Naive B cell (primary cell): ENCODE results near the gene PTPRT. TPM values are rescaled to one million over a fixed set of nuclear protein-coding genes. Genes with fewer than 3 reads are reported as not detected.

Source experiments
- ATAC-seq, 2 donors: fragments of 150-1000 bp; cut with Tn5 transposase; 2 replicates each; pipeline ENCODE4 v1.10.0; 2021; ENCODE audit warnings: low read depth in 2 of 2, mild to moderate bottlenecking in 2 of 2, moderate library complexity in 2 of 2
- DNase-seq: peaks from one replicate; pipeline ENCODE4 v3.0.0; 2022
- H3K27ac Mint-ChIP-seq, 6 donors: one replicate each; pipeline ENCODE4 v1.8.0; 2020 to 2022; ENCODE audit warnings: mild to moderate bottlenecking in 6 of 6, mixed read lengths in 6 of 6, moderate library complexity in 5 of 6, inconsistent platforms in 2 of 6
- H3K27me3 Mint-ChIP-seq, 3 donors: one replicate each; pipeline ENCODE4 v1.8.0; 2021 to 2022; ENCODE audit warnings: mixed read lengths in 3 of 3, mild to moderate bottlenecking in 1 of 3
- H3K36me3 Mint-ChIP-seq, 2 donors: one replicate each; pipeline ENCODE4 v1.8.0; 2020 to 2022; ENCODE audit warnings: mixed read lengths in 2 of 2, inconsistent platforms in 1 of 2, mild to moderate bottlenecking in 1 of 2
- H3K4me1 Mint-ChIP-seq, 3 donors: one replicate each; pipeline ENCODE4 v1.8.0; 2020 to 2022; ENCODE audit warnings: mixed read lengths in 3 of 3, inconsistent platforms in 1 of 3, mild to moderate bottlenecking in 1 of 3, moderate library complexity in 1 of 3
- H3K4me3 Mint-ChIP-seq, 8 donors: one replicate each; pipeline ENCODE4 v1.8.0; 2020 to 2022; ENCODE audit warnings: mild to moderate bottlenecking in 8 of 8, mixed read lengths in 8 of 8, moderate library complexity in 8 of 8, inconsistent platforms in 2 of 8
- H3K9me3 Mint-ChIP-seq, 7 donors: one replicate each; pipeline ENCODE4 v1.8.0; 2020 to 2022; ENCODE audit warnings: mixed read lengths in 7 of 7, mild to moderate bottlenecking in 5 of 7, inconsistent platforms in 2 of 7, moderate library complexity in 1 of 7
- polyA plus RNA-seq, 6 donors: library from polyadenylated mRNA; unstranded; fragments of 300-500 nt; fragmentation: Illumina TruSeq; gene quantifications; one replicate each; pipeline ENCODE4 v1.2.3, GENCODE V29; 2021; ENCODE audit warnings: low read depth in 6 of 6

The PTPRT gene
- polyA plus RNA-seq, 6 donors from 2014 or later, result not detected

DNA sequence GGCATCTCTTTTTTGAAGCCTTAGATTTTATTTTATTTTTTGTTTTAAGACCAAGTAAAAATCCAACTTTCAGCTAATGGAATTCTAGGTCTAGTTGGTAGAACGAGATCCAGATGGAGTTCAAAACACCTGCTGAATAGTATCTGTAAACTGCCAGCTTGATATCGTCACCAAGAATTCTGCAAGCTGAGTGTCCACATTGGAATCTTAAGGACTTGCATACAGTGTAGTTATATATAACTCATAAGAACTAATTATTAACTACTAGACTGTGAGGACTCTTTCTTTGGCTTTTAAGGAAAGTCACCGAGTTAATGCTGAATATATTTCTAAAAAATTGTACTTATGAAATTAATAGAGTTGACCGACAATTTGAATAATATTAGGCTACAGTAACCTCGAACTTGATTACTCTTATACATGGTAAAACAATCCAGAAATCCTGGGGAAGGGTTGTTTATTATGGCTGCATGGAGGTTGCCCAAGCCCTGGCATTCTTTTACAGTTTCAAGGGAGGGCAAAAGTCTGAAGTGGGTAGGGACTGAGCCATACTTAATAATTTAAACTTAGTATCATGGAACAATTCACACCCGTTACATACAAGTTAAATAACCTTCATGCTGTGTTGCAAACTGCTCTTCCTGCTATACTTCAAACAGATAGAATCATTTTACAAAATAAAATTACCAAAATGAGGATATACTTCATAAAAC lies 553.9 kb downstream of the PTPRT start:
- DNase-seq (no peak), ATAC-seq (no peak)
- H3K27ac Mint-ChIP-seq, result no peak overlapping the region
- H3K4me1 Mint-ChIP-seq, result no peaks in the 10 kb centered on the region
- no peaks in the 10 kb centered on the region for H3K27me3 Mint-ChIP-seq
- no peaks in the 10 kb centered on the region for H3K36me3 Mint-ChIP-seq
- no peak overlapping the region for H3K4me3 Mint-ChIP-seq
- no peaks in the 10 kb centered on the region for H3K9me3 Mint-ChIP-seq

GRCh38 chr20:42634156-42634555 lies 555.5 kb downstream of the PTPRT start:
- no peaks in the 10 kb centered on the region for H3K27me3 Mint-ChIP-seq

GRCh38 chr20:42628683-42629082 lies 561.0 kb downstream of the PTPRT start:
- Mint-ChIP-seq H3K36me3 (no peaks in the 10 kb centered on the region), H3K4me3 (no peak overlapping the region), H3K9me3 (peaks cover 0 to 3% (median under 1%) of the 10 kb centered on the region in 7 donors), H3K27ac (no peak overlapping the region), H3K27me3 (no peaks in the 10 kb centered on the region), H3K4me1 (no peaks in the 10 kb centered on the region)
- DNase-seq, result no peak
- ATAC-seq, result no peak

More at GRCh38 chr20:42634156-42634555, 555.5 kb downstream of the PTPRT start:
- Mint-ChIP-seq H3K36me3 (no peaks in the 10 kb centered on the region), H3K27ac (no peak overlapping the region), H3K9me3 (no peaks in the 10 kb centered on the region), H3K4me1 (no peaks in the 10 kb centered on the region), H3K4me3 (no peak overlapping the region)
- DNase-seq (no peak), ATAC-seq (no peak)

DNA sequence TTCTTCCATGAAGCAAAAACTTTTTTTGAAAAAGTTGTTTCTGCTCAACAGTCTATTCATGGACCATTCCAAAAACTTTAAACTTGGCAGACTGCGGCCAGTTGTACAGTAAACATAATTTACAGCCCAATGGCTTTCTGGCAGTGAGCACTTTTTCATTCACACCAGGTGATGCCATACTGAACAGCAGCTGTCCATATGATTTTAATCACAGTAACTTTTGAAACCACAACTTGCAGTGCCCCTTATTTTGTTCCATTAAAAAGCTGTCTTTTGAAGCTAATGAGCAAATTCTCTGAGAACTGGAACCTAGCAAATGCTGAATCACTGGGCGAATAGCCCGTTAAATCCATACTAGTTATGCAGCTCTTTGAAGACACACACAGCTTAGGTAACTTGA lies 576.6 kb downstream of the PTPRT start:
- DNase-seq (no peak), ATAC-seq (no peak)
- H3K27me3 Mint-ChIP-seq, result no peaks in the 10 kb centered on the region
- H3K36me3 Mint-ChIP-seq, result no peaks in the 10 kb centered on the region
- no peak overlapping the region for H3K4me3 Mint-ChIP-seq
- H3K9me3 Mint-ChIP-seq, result peaks cover 0 to 43% (median 11%) of the 10 kb centered on the region in 7 donors
- no peak overlapping the region for H3K27ac Mint-ChIP-seq
- H3K4me1 Mint-ChIP-seq, result no peaks in the 10 kb centered on the region

DNA sequence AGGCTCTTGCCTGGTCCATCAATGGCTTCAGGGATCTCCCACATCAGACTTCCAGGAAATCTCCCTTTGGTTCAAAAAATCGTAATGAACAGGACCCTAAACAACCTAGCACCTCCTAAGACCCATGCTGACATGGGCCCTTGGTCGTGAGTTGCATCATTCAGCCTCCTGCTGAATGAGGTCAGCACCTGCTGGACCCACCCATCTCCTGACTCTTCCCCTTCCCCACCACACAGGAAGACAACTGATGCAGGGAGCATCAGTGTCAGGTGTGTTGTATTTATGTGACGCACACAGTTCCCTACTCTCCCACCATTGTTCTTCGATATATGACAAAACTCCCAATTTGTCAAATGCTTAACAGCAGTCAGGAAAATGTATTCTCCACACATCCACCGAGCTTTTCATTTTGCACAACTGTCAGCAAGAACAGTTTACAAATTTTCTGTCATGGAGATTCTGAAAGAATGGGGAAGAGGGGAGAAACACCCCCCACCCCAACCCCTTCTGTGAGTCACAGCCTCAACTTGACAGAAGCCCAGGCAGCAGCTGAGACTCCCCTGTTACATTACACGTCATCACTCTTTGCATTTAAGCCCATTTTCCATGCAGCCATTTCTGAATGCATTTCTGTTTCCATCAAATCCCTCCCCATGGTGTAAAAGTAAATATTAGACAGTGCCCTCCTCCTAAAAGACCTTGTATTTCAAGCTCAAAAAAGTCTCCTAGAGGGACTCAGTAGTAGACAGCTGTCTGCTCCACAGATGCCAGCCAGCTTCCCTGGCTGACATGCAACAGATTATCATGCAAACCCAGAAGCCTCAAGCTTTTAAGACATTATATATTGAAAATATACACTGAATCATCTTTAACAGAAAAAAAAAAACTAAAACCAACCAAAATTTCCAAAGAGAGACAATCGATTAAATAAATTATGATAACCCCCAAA lies 577.5 kb downstream of the PTPRT start:
- Mint-ChIP-seq H3K4me1 (no peaks in the 10 kb centered on the region), H3K36me3 (no peaks in the 10 kb centered on the region), H3K27me3 (no peaks in the 10 kb centered on the region), H3K9me3 (peaks cover 0 to 43% (median 11%) of the 10 kb centered on the region in 7 donors), H3K27ac (no peak overlapping the region), H3K4me3 (no peak overlapping the region)
- ATAC-seq (no peak), DNase-seq (no peak)

- peaks cover 0 to 43% (median 11%) of the 10 kb centered on the region in 7 donors for H3K9me3 Mint-ChIP-seq
- no peak overlapping the region for H3K4me3 Mint-ChIP-seq
- no peaks in the 10 kb centered on the region for H3K4me1 Mint-ChIP-seq
- no peak for ATAC-seq
- no peak overlapping the region for H3K27ac Mint-ChIP-seq
- no peaks in the 10 kb centered on the region for H3K36me3 Mint-ChIP-seq
- H3K27me3 Mint-ChIP-seq, result no peaks in the 10 kb centered on the region
- DNase-seq, result no peak
Observed at GRCh38 chr20:42611423-42611822, 578.3 kb downstream of the PTPRT start.

DNA sequence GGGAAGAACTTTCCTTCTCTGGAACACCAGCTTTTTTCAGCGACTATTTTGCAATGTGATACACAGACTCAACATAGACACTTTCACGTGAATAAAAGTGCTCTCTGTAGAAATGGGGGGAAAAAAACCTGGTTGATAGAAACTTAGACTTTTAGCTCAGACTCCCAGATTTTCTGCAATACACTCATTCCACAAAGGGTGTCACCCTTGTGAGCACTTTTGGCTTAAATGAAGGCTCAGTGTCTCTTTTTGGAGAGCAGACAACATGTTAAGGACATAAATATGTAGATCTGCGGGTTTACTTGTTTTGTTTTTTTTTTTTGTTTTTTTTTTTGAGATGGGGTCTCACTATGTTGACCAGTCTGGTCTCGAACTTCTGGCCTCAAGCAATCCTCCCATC lies 579.6 kb downstream of the PTPRT start:
- H3K27me3 Mint-ChIP-seq, result no peaks in the 10 kb centered on the region
- ATAC-seq, result no peak
- no peak overlapping the region for H3K27ac Mint-ChIP-seq
- H3K36me3 Mint-ChIP-seq, result no peaks in the 10 kb centered on the region
- H3K9me3 Mint-ChIP-seq, result peaks cover 0 to 43% (median 11%) of the 10 kb centered on the region in 7 donors
- H3K4me3 Mint-ChIP-seq, result no peak overlapping the region
- no peak for DNase-seq
- H3K4me1 Mint-ChIP-seq, result no peaks in the 10 kb centered on the region

GRCh38 chr20:42609618-42610017 lies 580.1 kb downstream of the PTPRT start:
- H3K9me3 Mint-ChIP-seq, result peaks cover 0 to 43% (median 10%) of the 10 kb centered on the region in 7 donors
- H3K4me3 Mint-ChIP-seq, result no peak overlapping the region
- H3K36me3 Mint-ChIP-seq, result no peaks in the 10 kb centered on the region
- H3K4me1 Mint-ChIP-seq, result no peaks in the 10 kb centered on the region
- no peaks in the 10 kb centered on the region for H3K27me3 Mint-ChIP-seq
- no peak for DNase-seq
- no peak overlapping the region for H3K27ac Mint-ChIP-seq
- ATAC-seq, result no peak

DNA sequence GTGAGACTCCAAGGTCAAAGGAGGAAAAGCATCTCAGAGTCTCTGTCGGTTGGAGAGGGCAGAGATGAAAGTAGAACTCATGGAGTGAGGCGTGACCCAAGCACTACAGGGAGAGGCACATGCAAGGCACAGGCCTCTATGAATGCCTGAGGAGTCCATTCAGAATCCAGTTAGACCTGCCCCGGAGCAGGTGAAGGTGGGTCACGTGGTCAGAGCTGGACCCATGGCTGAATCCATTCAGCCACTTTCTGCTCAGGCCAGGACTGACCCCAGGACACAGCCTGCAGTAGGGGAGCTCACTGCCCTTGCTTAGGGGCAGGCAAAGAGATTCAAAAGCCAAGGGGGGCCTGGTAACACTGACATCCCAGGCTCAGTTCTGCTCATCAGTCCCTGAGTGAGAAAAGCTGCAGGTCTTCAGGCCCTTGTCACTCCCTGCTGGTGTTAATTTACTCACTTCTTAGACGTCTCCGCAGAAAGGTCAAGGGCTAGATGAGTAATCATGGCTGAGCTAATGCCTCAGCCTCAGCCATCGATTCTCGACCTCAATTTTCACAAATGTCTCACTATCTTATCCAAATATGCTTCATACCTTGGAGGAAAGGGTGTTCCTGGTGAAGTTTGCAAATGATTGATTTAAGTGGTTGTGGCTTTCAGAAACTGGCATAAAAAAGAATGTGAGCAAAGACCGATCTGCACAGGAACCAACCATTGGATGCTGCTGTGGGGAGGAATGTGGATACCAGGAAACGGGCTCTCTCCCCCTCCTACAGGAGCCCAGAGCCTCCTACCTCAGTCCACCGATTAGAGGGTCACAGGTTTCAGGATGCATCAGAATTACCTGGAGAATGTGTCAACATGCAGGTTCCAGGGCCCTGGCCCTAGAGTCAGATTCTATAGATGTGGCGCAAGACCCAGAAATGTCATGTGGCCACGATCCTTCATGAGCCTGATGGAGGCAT lies 584.4 kb downstream of the PTPRT start:
- H3K4me1 Mint-ChIP-seq, result no peaks in the 10 kb centered on the region
- no peak for ATAC-seq
- peaks cover 0 to 8% (median 0%) of the 10 kb centered on the region in 7 donors for H3K9me3 Mint-ChIP-seq
- H3K36me3 Mint-ChIP-seq, result no peaks in the 10 kb centered on the region
- no peak overlapping the region for H3K4me3 Mint-ChIP-seq
- no peak overlapping the region for H3K27ac Mint-ChIP-seq
- no peak for DNase-seq
- H3K27me3 Mint-ChIP-seq, result no peaks in the 10 kb centered on the region

GRCh38 chr20:42603655-42604054 lies 586.1 kb downstream of the PTPRT start:
- H3K4me3 Mint-ChIP-seq, result no peak overlapping the region
- peaks cover 0 to 8% (median 0%) of the 10 kb centered on the region in 7 donors for H3K9me3 Mint-ChIP-seq
- no peak for ATAC-seq
- H3K4me1 Mint-ChIP-seq, result no peaks in the 10 kb centered on the region
- no peak overlapping the region for H3K27ac Mint-ChIP-seq
- DNase-seq, result no peak
- no peaks in the 10 kb centered on the region for H3K27me3 Mint-ChIP-seq
- no peaks in the 10 kb centered on the region for H3K36me3 Mint-ChIP-seq

DNA sequence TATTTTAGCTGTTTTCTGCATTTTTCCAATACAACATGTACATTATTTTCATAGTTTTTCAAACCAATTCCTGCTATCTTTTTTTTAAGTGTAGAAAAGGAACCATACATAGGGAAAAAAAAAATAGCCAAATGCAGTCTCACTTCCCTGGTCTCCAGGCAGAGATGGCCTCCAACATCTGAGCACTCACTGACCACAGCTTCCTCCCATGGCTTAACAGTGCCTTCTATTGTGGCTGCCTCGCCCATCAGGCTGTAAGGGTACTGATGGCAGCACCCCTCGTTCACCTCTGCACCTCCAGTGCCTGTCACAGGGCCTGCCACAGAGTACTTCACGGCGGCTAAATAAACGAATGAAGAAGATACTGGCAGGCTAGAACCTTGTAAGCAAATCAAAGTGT lies 591.1 kb downstream of the PTPRT start:
- Mint-ChIP-seq H3K9me3 (peaks cover 0 to 8% (median 0%) of the 10 kb centered on the region in 7 donors), H3K4me1 (no peaks in the 10 kb centered on the region), H3K27ac (no peak overlapping the region), H3K27me3 (no peaks in the 10 kb centered on the region), H3K36me3 (no peaks in the 10 kb centered on the region), H3K4me3 (no peak overlapping the region)
- no peak for ATAC-seq
- no peak for DNase-seq

GRCh38 chr20:42595625-42596024 lies 594.1 kb downstream of the PTPRT start:
- DNase-seq (no peak), ATAC-seq (no peak)
- Mint-ChIP-seq H3K36me3 (no peaks in the 10 kb centered on the region), H3K27ac (no peak overlapping the region), H3K4me1 (no peaks in the 10 kb centered on the region), H3K9me3 (peaks cover 0 to 2% (median 0%) of the 10 kb centered on the region in 7 donors), H3K27me3 (no peaks in the 10 kb centered on the region), H3K4me3 (peak overlapping the region in 1 of 8 donors; percentile 6)

DNA sequence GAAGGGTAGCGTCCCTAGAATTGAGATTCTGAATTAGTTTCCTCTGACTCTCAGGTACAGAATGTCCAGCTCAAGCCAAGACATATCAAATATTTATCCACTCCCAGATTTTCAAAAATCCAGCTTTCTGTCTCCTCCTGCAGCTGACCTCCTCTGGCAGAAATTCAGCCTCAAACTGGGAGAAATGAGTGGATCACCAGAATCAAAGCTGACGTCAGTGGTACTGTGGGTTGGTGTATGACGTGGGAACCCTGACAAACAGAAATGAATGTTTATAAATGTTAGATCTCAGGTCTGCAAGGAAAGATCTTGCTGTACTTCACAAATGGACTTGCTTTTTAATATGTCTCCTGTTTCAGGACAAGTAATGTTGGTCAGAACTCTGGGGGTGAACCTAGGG lies 595.0 kb downstream of the PTPRT start:
- Mint-ChIP-seq H3K36me3 (no peaks in the 10 kb centered on the region), H3K27ac (no peak overlapping the region), H3K9me3 (peaks cover 0 to 2% (median 0%) of the 10 kb centered on the region in 7 donors), H3K4me3 (no peak overlapping the region), H3K4me1 (no peaks in the 10 kb centered on the region), H3K27me3 (no peaks in the 10 kb centered on the region)
- ATAC-seq, result no peak
- no peak for DNase-seq
